Activated CD4-positive, alpha-beta T cell treated with anti-CD3 and anti-CD28 coated beads, Interleukin-2, amount 10 ng/mL, durations not matched to agents 24 days and 14 days (primary cell): ENCODE data around the gene GUCD1. TPM values are rescaled to one million over a fixed set of nuclear protein-coding genes. Genes with fewer than 3 reads are reported as not detected.
A peak's percentile ranks its signal among the peaks of the same experiment; 100 is the strongest.
"Not testable (repeated sequence)": the region's sequence is repeated elsewhere in the genome, so short reads cannot be mapped to it uniquely, and the experiment has no call there.

Source experiments
- DNase-seq: peaks from one replicate; pipeline ENCODE4 v3.0.0; 2022
- H3K27ac Mint-ChIP-seq: one replicate; pipeline ENCODE4 v1.8.0; 2022; ENCODE audit warnings: mild to moderate bottlenecking, mixed read lengths
- H3K27me3 Mint-ChIP-seq: one replicate; pipeline ENCODE4 v1.8.0; 2022; ENCODE audit warnings: mixed read lengths
- H3K36me3 Mint-ChIP-seq: one replicate; pipeline ENCODE4 v1.8.0; 2022; ENCODE audit warnings: low read depth, mild to moderate bottlenecking, mixed read lengths
- H3K4me1 Mint-ChIP-seq: one replicate; pipeline ENCODE4 v1.8.0; 2021; ENCODE audit warnings: mixed read lengths
- H3K4me3 Mint-ChIP-seq: one replicate; pipeline ENCODE4 v1.8.0; 2022; ENCODE audit warnings: mild to moderate bottlenecking, moderate library complexity, mixed read lengths
- H3K9me3 Mint-ChIP-seq: one replicate; pipeline ENCODE4 v1.8.0; 2021; ENCODE audit warnings: mixed read lengths
- intact Hi-C: fragments of 100-400 bp; cut with micrococcal nuclease; formaldehyde crosslinking; loops from one replicate; pipeline ENCODE4 v1.15.1; 2023
- total RNA-seq: library from RNA; stranded (reverse); gene quantifications from 2 replicates; pipeline ENCODE4 v1.2.3, GENCODE V29; 2022

Gene GUCD1
- total RNA-seq, 1 donor from 2014 or later = 118 TPM

DNA sequence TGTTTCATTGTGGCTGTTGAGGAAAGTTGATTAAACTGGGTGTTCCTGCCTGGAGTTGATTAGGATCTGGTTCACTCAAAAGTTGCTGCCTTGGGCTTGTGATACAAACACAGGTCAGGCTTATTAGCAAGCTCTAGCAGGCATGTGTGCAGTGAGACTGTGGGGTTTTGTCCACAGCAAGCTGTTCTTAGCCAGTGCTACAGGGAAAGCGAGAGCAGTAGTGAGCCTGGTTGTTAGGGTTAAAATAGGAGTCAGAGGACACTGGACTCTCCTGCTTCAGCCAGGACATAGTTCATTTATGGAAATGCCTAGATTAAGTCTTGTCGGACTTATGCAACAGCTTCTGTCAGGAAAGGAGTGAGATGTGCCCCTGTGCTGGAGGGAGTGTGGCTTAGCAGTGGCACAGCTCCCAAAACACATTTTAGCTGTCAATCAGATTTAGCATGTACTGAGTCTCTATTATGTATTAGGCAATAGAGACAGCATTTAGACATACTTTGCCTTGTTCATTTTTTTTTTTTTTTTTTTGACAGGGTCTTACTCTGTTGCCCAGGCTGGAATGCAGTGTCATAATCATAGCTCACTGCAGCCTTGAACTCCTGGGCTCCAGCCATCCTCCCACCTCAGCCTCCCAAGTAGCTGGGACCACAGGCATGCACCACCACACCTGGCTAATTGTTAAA lies 9.6 kb upstream of the GUCD1 start:
- H3K36me3 Mint-ChIP-seq = peaks cover 51% of the 10 kb centered on the region
- H3K27me3 Mint-ChIP-seq = no peaks in the 10 kb centered on the region
- no peaks in the 10 kb centered on the region for H3K9me3 Mint-ChIP-seq
- H3K4me1 Mint-ChIP-seq = peaks cover 22% of the 10 kb centered on the region
- H3K27ac Mint-ChIP-seq = no peak overlapping the region
- no peak for DNase-seq
- H3K4me3 Mint-ChIP-seq = no peak overlapping the region
- intact Hi-C loops = no loop called here

GRCh38 chr22:24563246-24563645 lies 8.3 kb upstream of the GUCD1 start:
- no peak overlapping the region for H3K27ac Mint-ChIP-seq
- no peak for DNase-seq
- H3K4me3 Mint-ChIP-seq = no peak overlapping the region
- H3K4me1 Mint-ChIP-seq = peaks cover 31% of the 10 kb centered on the region
- intact Hi-C loops = no loop called here
- H3K9me3 Mint-ChIP-seq = no peaks in the 10 kb centered on the region
- H3K36me3 Mint-ChIP-seq = peaks cover 55% of the 10 kb centered on the region
- H3K27me3 Mint-ChIP-seq = no peaks in the 10 kb centered on the region

- H3K9me3 Mint-ChIP-seq = no peaks in the 10 kb centered on the region
- no peak for DNase-seq
- no peak overlapping the region for H3K4me3 Mint-ChIP-seq
- H3K36me3 Mint-ChIP-seq = peaks cover 58% of the 10 kb centered on the region
- H3K27ac Mint-ChIP-seq = no peak overlapping the region
- peaks cover 38% of the 10 kb centered on the region for H3K4me1 Mint-ChIP-seq
- intact Hi-C loops = loop anchor here (5.0 to 10.0 kb wide), 4 partner anchors 33 to 647 kb away; partner anchors contain the start of genes CABIN1 and LRRC75B
- no peaks in the 10 kb centered on the region for H3K27me3 Mint-ChIP-seq
These were observed 4.5 kb upstream of the GUCD1 start for GRCh38 chr22:24559471-24559870.

- peak; percentile 99 for DNase-seq
- Mint-ChIP-seq H3K4me1 (peaks cover 50% of the 10 kb centered on the region), H3K4me3 (peak within 1 kb of the TSS; percentile 99), H3K36me3 (peaks cover 47% of the 10 kb centered on the region), H3K27me3 (no peaks in the 10 kb centered on the region), H3K27ac (peak within 1 kb of the TSS; percentile 99), H3K9me3 (no peaks in the 10 kb centered on the region)
- intact Hi-C loops = loop anchor here (1.0 to 10.0 kb wide), 6 partner anchors 37 to 643 kb away; partner anchors contain the start of genes CABIN1 and LRRC75B
These were observed 464 bp upstream of the GUCD1 start, which contains the start of gene SNRPD3 for GRCh38 chr22:24555165-24556039. TSS of gene SNRPD3 (plus strand) at chr22:24555999. CDS start at chr22:24557675, 1,676 bp downstream.

- Mint-ChIP-seq H3K9me3 (no peaks in the 10 kb centered on the region), H3K4me1 (peaks cover 49% of the 10 kb centered on the region), H3K27me3 (no peaks in the 10 kb centered on the region), H3K27ac (peak overlapping the region; percentile 96), H3K36me3 (peaks cover 37% of the 10 kb centered on the region), H3K4me3 (peak overlapping the region; percentile 99)
- intact Hi-C loops = loop anchor here (10.0 kb wide), 1 partner anchor 539 kb away; the partner anchor contains the start of gene CABIN1
- DNase-seq = no peak
These were observed 1.2 kb downstream of the GUCD1 start for GRCh38 chr22:24553597-24554312.

- H3K9me3 Mint-ChIP-seq, H3K27me3 Mint-ChIP-seq, DNase-seq: not testable (repeated sequence)
- Mint-ChIP-seq H3K27ac (peak overlapping the region; percentile 66), H3K36me3 (peaks cover 33% of the 10 kb centered on the region), H3K4me1 (peaks cover 40% of the 10 kb centered on the region), H3K4me3 (peak overlapping the region; percentile 99)
- intact Hi-C loops = loop anchor here (10.0 kb wide), 1 partner anchor 538 kb away; the partner anchor contains the start of gene CABIN1
These were observed 2.2 kb downstream of the GUCD1 start for GRCh38 chr22:24552503-24553286.

DNA sequence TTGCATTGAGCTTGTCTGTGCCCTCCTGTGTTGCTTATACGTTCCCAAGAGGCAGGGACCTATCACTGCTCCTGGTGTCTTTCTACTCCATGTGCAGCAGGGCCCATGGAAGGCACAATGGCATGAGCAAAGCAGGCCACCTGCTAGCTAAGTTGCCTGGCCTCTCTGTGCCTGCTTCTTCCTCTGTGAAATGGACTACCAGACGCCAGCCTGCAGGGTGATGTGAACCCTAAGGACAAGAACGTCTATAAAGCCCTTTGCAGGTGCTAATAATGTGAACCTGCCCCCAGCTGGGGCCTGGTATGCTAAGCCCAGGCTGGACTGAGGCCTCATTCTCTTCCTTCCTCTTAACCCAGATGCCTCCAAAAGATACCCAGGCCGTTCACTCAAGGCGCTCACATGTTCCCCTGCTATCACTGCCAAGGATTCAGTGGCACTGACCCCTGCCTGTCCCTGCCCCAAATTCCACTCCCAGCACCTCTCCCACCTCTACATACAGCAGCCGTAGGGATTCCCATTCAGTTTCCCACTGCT lies 4.0 kb downstream of the GUCD1 start:
- Mint-ChIP-seq H3K27ac (peak overlapping the region; percentile 27), H3K4me1 (peaks cover 29% of the 10 kb centered on the region), H3K36me3 (peaks cover 31% of the 10 kb centered on the region), H3K4me3 (no peak overlapping the region), H3K27me3 (no peaks in the 10 kb centered on the region), H3K9me3 (no peaks in the 10 kb centered on the region)
- DNase-seq = no peak
- intact Hi-C loops = loop anchor here (10.0 kb wide), 1 partner anchor 536 kb away; the partner anchor contains the start of gene CABIN1

DNA sequence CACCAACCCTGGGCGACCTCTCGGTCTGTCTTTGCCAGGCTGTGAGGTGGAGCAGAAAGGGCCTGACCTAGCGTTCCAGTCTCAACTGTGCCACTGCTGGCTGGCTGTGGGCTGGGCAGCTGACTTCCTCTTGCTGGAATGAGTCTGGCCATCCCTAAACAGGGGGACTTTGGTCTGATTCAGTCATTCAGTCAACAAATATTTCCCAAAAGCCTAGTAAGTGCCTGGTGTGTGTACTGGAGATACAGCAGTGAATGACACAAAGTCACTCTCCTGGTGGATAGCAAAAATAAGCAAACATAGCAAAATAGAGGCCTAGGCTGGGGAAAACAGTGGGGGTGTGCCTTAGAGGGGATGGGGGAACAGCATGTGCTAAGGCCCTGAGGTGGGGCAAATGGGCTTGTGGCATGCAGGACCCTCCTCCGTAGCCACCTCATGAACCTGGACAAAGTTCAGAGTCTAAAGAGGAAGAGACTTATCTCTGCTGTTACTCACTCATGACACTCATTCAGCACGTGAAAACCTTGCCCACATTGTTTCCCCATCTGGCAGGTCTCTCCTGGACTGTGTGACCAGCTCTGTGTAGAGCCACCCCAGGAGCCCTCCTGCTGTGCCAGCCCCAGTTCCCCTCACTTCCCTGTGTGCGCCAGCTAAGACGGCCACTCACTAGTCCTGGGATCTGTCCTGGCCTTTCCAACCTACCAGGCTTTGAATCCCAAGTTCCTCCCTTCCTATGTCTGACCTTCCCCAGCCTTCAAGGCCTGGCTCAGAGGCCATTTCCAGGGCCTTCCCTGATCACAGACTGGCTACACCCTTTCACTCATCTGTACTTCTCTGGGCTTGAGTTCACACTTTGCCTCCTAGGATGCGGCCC lies 4.7 kb downstream of the GUCD1 start:
- H3K9me3 Mint-ChIP-seq = no peaks in the 10 kb centered on the region
- H3K27me3 Mint-ChIP-seq = no peaks in the 10 kb centered on the region
- peaks cover 28% of the 10 kb centered on the region for H3K36me3 Mint-ChIP-seq
- intact Hi-C loops = loop anchor here (10.0 kb wide), 1 partner anchor 535 kb away; the partner anchor contains the start of gene CABIN1
- no peak overlapping the region for H3K27ac Mint-ChIP-seq
- H3K4me1 Mint-ChIP-seq = peaks cover 29% of the 10 kb centered on the region
- no peak for DNase-seq
- no peak overlapping the region for H3K4me3 Mint-ChIP-seq

GRCh38 chr22:24548812-24549211 lies 6.1 kb downstream of the GUCD1 start:
- H3K27ac Mint-ChIP-seq = no peak overlapping the region

GRCh38 chr22:24543679-24544243 lies 11.2 kb downstream of the GUCD1 start:
- Mint-ChIP-seq H3K27me3 (no peaks in the 10 kb centered on the region), H3K36me3 (peaks cover 45% of the 10 kb centered on the region), H3K4me1 (peaks cover 3% of the 10 kb centered on the region), H3K27ac (no peak overlapping the region), H3K9me3 (no peaks in the 10 kb centered on the region), H3K4me3 (no peak overlapping the region)
- no peak for DNase-seq
- intact Hi-C loops = no loop called here

More at GRCh38 chr22:24548812-24549211, 6.1 kb downstream of the GUCD1 start:
- Mint-ChIP-seq H3K9me3 (no peaks in the 10 kb centered on the region), H3K4me1 (peaks cover 26% of the 10 kb centered on the region), H3K27me3 (no peaks in the 10 kb centered on the region), H3K4me3 (no peak overlapping the region), H3K36me3 (peaks cover 26% of the 10 kb centered on the region)
- intact Hi-C loops = no loop called here
- DNase-seq = no peak

DNA sequence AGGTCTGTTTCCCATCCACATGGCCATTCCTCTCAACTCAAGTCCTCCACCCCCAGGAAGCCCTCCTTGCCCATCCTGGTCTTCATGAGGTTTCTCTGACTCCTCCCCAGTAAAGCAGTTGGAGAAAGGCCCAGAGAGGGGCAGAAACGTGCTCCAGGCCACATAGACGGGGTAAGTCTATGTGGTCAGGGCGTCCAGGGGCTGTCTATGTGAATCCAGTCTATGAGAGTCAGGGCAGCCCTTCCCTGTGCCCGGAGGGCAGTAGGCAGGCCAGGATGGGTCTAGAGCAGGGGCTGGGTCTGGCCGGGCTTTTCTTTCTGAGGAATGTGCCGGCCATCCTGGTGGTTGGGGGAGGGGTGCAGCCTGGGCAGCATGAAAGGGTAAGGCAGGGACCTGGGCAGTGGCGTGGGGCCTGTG lies 11.7 kb downstream of the GUCD1 start:
- peaks cover 42% of the 10 kb centered on the region for H3K36me3 Mint-ChIP-seq
- intact Hi-C loops = no loop called here

DNA sequence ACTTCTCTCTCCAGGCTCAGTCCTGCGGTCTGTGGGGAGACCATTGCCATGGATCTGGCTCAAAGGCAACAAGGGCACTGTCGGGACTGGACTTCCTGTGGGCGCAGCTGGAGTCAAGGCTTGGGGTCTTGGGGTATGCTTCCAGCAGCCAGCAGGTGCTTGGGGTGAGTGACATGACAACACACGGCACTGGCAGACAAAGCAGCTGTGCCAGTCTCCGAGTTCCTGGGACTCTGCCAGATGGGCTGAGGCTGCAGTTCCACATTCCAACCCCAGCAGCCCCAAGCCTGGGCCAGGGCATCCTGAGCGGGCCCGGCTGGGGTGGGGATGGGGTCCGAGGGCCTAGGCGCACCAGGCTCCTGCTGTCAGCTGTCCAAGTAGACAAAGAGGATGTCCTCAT lies 12.3 kb downstream of the GUCD1 start:
- H3K27ac Mint-ChIP-seq = no peak overlapping the region

More for the DNA sequence above, 11.7 kb downstream of the GUCD1 start:
- Mint-ChIP-seq H3K27me3 (no peaks in the 10 kb centered on the region), H3K9me3 (no peaks in the 10 kb centered on the region), H3K4me1 (peaks cover 2% of the 10 kb centered on the region), H3K27ac (no peak overlapping the region), H3K4me3 (no peak overlapping the region)
- DNase-seq = no peak

More for the DNA sequence above, 12.3 kb downstream of the GUCD1 start:
- intact Hi-C loops = no loop called here
- H3K27me3 Mint-ChIP-seq = no peaks in the 10 kb centered on the region
- H3K4me1 Mint-ChIP-seq = peaks cover 2% of the 10 kb centered on the region
- no peak overlapping the region for H3K4me3 Mint-ChIP-seq
- no peaks in the 10 kb centered on the region for H3K9me3 Mint-ChIP-seq
- DNase-seq = no peak
- H3K36me3 Mint-ChIP-seq = peaks cover 38% of the 10 kb centered on the region
